Limb (tissue), 2 donors: ENCODE measurements around the gene CEP85.

Experiments
- DNase-seq, 2 donors: peaks; one replicate each; pipeline ENCODE4 v3.0.0-alpha.2; 2016; ENCODE audit errors: extremely low spot score in 2 of 2

Gene CEP85

GRCh38 chr1:26278303-26278702 is 44.3 kb downstream of the CEP85 start:
- no peak for DNase-seq

GRCh38 chr1:26278724-26279455 is 44.9 kb downstream of the CEP85 start:
- no peak for DNase-seq

GRCh38 chr1:26279456-26280332 is 45.7 kb downstream of the CEP85 start, which contains the start of gene SH3BGRL3:
SH3BGRL3 (plus strand) TSS chr1:26280086; CDS start chr1:26280156, 70 bp downstream.
- DNase-seq: peak; percentile 85 to 89

GRCh38 chr1:26280333-26281042 is 46.5 kb downstream of the CEP85 start:
- DNase-seq: no peak

- DNase-seq: no peak
Observed at GRCh38 chr1:26281091-26281958, 47.3 kb downstream of the CEP85 start.

- peak; percentile 27 to 73 for DNase-seq
Observed at GRCh38 chr1:26281971-26282370, 48.0 kb downstream of the CEP85 start.

GRCh38 chr1:26282401-26282918 is 48.5 kb downstream of the CEP85 start:
- DNase-seq: no peak

- DNase-seq: no peak
Observed at GRCh38 chr1:26283279-26283853, 49.4 kb downstream of the CEP85 start.

GRCh38 chr1:26283871-26284596 is 50.0 kb downstream of the CEP85 start:
- no peak for DNase-seq

GRCh38 chr1:26284597-26285347 is 50.8 kb downstream of the CEP85 start:
- no peak for DNase-seq

GRCh38 chr1:26285366-26286063 is 51.5 kb downstream of the CEP85 start:
- no peak for DNase-seq

GRCh38 chr1:26286064-26286416 is 52.0 kb downstream of the CEP85 start:
- no peak for DNase-seq

GRCh38 chr1:26287033-26287711 is 53.2 kb downstream of the CEP85 start:
- DNase-seq: no peak

GRCh38 chr1:26287811-26288210 is 53.8 kb downstream of the CEP85 start:
- DNase-seq: no peak

GRCh38 chr1:26288311-26288941 is 54.4 kb downstream of the CEP85 start:
- no peak for DNase-seq

GRCh38 chr1:26289158-26290059 is 55.4 kb downstream of the CEP85 start:
- DNase-seq: no peak
